WTC11 (cell line): ENCODE results near the gene CEP20. TPM values are rescaled to one million over a fixed set of nuclear protein-coding genes. Genes with fewer than 3 reads are reported as not detected.

ENCODE experiments used
- ATAC-seq: fragments of 200-7000 bp; cut with Tn5 transposase; 2 replicates; pipeline ENCODE4 v1.10.0; 2021; ENCODE audit warnings: mild to moderate bottlenecking, moderate library complexity
- CTCF ChIA-PET: fragments of 300-600 bp; sonication (Branson Sonifier 250); formaldehyde crosslinking; loops from one replicate; lab custom pipeline; 2021; ENCODE audit warnings: antibody characterized with exemption; lab: Charles Lee
- POLR2A ChIA-PET: fragments of 350-600 bp; sonication (Branson Sonifier 250); formaldehyde crosslinking; loops from one replicate; lab custom pipeline; 2021; ENCODE audit warnings: antibody characterized with exemption; lab: Charles Lee
- DNase-seq: peaks from one replicate; pipeline ENCODE4 v3.0.0; 2021; ENCODE audit warnings: low spot score
- H3K27ac Mint-ChIP-seq: 2 replicates; pipeline ENCODE4 v1.8.0; 2021; ENCODE audit warnings: mixed read lengths
- H3K27me3 Mint-ChIP-seq: 2 replicates; pipeline ENCODE4 v1.8.0; 2021; ENCODE audit warnings: low read depth, mild to moderate bottlenecking, moderate library complexity, mixed read lengths
- H3K36me3 Mint-ChIP-seq: 2 replicates; pipeline ENCODE4 v1.8.0; 2021; ENCODE audit warnings: mixed read lengths
- H3K4me1 Mint-ChIP-seq: 2 replicates; pipeline ENCODE4 v1.8.0; 2022; ENCODE audit warnings: mixed read lengths
- H3K4me3 Mint-ChIP-seq: 2 replicates; pipeline ENCODE4 v1.8.0; 2021; ENCODE audit warnings: mild to moderate bottlenecking, moderate library complexity, mixed read lengths
- H3K9me3 Mint-ChIP-seq: 2 replicates; pipeline ENCODE4 v1.8.0; 2021; ENCODE audit warnings: mixed read lengths
- ATF3 ChIP-seq: sonication (generic); formaldehyde crosslinking; conservative IDR thresholded peaks from 2 replicates; pipeline ENCODE4 v1.8.1; 2022; ENCODE audit warnings: mild to moderate bottlenecking, missing genetic modification reagents
- ERG ChIP-seq: fragments of 250-450 bp; sonication (Bioruptor Pico); IDR thresholded peaks from 2 replicates; pipeline ENCODE4 v1.8.0; 2021; ENCODE audit warnings: mild to moderate bottlenecking
- HMGA2 ChIP-seq: fragments of 250-450 bp; sonication (Bioruptor Pico); IDR thresholded peaks from 2 replicates; pipeline ENCODE4 v1.4.0; 2021; ENCODE audit warnings: mild to moderate bottlenecking, moderate library complexity
- IRF1 ChIP-seq: sonication (generic); formaldehyde crosslinking; IDR thresholded peaks from 2 replicates; pipeline ENCODE4 v1.8.0; 2023; ENCODE audit warnings: missing genetic modification reagents
- JAZF1 ChIP-seq: fragments of 250-450 bp; sonication (Bioruptor Pico); IDR thresholded peaks from 2 replicates; pipeline ENCODE4 v1.9.0; 2021; ENCODE audit warnings: moderate library complexity, mild to moderate bottlenecking, inconsistent platforms
- MXD4 ChIP-seq: fragments of 250-450 bp; sonication (Bioruptor Pico); IDR thresholded peaks from 2 replicates; pipeline ENCODE4 v1.8.0; 2021; ENCODE audit warnings: mild to moderate bottlenecking, moderate library complexity, borderline replicate concordance
- NFYB ChIP-seq: sonication (generic); formaldehyde crosslinking; conservative IDR thresholded peaks from 2 replicates; pipeline ENCODE4 v1.8.0; 2022; ENCODE audit warnings: low read depth, missing genetic modification reagents
- PRDM15 ChIP-seq: sonication (generic); formaldehyde crosslinking; IDR thresholded peaks from 2 replicates; pipeline ENCODE4 v1.8.0; 2022; ENCODE audit warnings: missing genetic modification reagents
- STAT6 ChIP-seq: sonication (generic); formaldehyde crosslinking; conservative IDR thresholded peaks from 2 replicates; pipeline ENCODE4 v1.8.1; 2023; ENCODE audit warnings: mild to moderate bottlenecking, low read depth, missing genetic modification reagents, moderate library complexity
- ZBTB21 ChIP-seq: sonication (generic); formaldehyde crosslinking; IDR thresholded peaks from 2 replicates; pipeline ENCODE4 v1.8.1; 2023; ENCODE audit warnings: mild to moderate bottlenecking, missing genetic modification reagents, borderline replicate concordance
- ZMAT4 ChIP-seq: fragments of 250-450 bp; sonication (Bioruptor Pico); IDR thresholded peaks from 2 replicates; pipeline ENCODE4 v1.9.0; 2021; ENCODE audit warnings: mild to moderate bottlenecking
- ZNF121 ChIP-seq: sonication (generic); formaldehyde crosslinking; IDR thresholded peaks from 2 replicates; pipeline ENCODE4 v1.8.0; 2023; ENCODE audit warnings: missing genetic modification reagents
- ZNF281 ChIP-seq: sonication (generic); formaldehyde crosslinking; IDR thresholded peaks from 2 replicates; pipeline ENCODE4 v1.8.0; 2023; ENCODE audit warnings: mild to moderate bottlenecking, missing genetic modification reagents
- total RNA-seq: library from RNA; stranded (reverse); gene quantifications from 3 replicates; pipeline ENCODE4 v1.2.3, GENCODE V29; 2021

The CEP20 gene
- total RNA-seq, 1 experiment from 2014 or later, result 39.1 TPM

GRCh38 chr16:15858921-15859668 is 29.3 kb downstream of the CEP20 start:
- H3K4me1 Mint-ChIP-seq, result peaks cover 5% of the 10 kb centered on the region
- ATAC-seq (no peak), DNase-seq (no peak)
- TF ChIP-seq PRDM15 (CRISPR knock-in tag), result no peak
- TF ChIP-seq IRF1, result no peak
- no peak for TF ChIP-seq ZBTB21 (CRISPR knock-in tag)
- TF ChIP-seq HMGA2, result no peak
- no peak for TF ChIP-seq ZMAT4 (CRISPR knock-in tag)
- TF ChIP-seq MXD4 (CRISPR knock-in tag), result no peak
- no peak for TF ChIP-seq NFYB (CRISPR knock-in tag)
- no peak for TF ChIP-seq ATF3 (CRISPR knock-in tag)
- no peak for TF ChIP-seq ZNF281 (CRISPR knock-in tag)
- TF ChIP-seq JAZF1 (CRISPR knock-in tag), result no peak
- TF ChIP-seq ZNF121 (CRISPR knock-in tag), result no peak
- no peak for TF ChIP-seq STAT6
- TF ChIP-seq ERG (CRISPR knock-in tag), result no peak
- TF ChIP-seq, all 79 proteins: peak for 0
- Mint-ChIP-seq H3K4me3 (peak overlapping the region; percentile 53), H3K9me3 (no peaks in the 10 kb centered on the region), H3K36me3 (no peaks in the 10 kb centered on the region), H3K27ac (no peak overlapping the region), H3K27me3 (peaks cover 52% of the 10 kb centered on the region)
- POLR2A ChIA-PET, result interaction anchor here (1.2 kb wide), 1 partner anchor 29 kb away, joined by 5 read pairs; the partner anchor contains the start of gene CEP20
- CTCF ChIA-PET, result interaction anchor here (1.1 to 2.5 kb wide), 6 partner anchors 9 to 81 kb away, joined by 3 to 8 read pairs (median 6); no protein-coding TSS in a partner anchor
